HG02852 (cell line): ENCODE results near the gene HTR3C.
"Not testable (repeated sequence)": the region's sequence is repeated elsewhere in the genome, so short reads cannot be mapped to it uniquely, and the experiment has no call there.

Experiments
- ATAC-seq: cut with Tn5 transposase; IDR thresholded peaks from one replicate; pipeline ENCODE4 v1.9.1; 2021; ENCODE audit warnings: mild to moderate bottlenecking, moderate library complexity; ENCODE audit not compliant: unreplicated experiment

Gene HTR3C

GRCh38 chr3:184029443-184029842 lies 23.4 kb upstream of the HTR3C start:
- no peak for ATAC-seq

DNA sequence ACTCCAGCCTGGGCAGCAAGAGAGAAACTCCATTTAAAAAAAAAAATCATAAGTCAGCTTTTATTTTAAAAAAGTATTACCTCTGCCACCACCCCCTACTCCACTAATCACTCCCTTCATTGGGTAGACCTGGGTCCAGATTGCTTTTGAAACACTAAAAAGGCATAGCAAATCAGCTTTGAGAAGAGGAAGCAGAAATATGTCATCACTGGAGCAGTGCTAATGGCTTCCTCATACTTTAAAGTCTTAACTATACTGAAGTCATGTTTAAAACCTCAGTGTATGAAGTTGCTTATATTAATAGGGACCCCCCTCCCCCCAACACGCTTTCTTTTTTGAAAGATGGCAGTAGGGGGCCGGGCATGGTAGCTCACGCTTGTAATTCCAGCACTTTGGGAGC lies 22.3 kb upstream of the HTR3C start:
- no peak for ATAC-seq

DNA sequence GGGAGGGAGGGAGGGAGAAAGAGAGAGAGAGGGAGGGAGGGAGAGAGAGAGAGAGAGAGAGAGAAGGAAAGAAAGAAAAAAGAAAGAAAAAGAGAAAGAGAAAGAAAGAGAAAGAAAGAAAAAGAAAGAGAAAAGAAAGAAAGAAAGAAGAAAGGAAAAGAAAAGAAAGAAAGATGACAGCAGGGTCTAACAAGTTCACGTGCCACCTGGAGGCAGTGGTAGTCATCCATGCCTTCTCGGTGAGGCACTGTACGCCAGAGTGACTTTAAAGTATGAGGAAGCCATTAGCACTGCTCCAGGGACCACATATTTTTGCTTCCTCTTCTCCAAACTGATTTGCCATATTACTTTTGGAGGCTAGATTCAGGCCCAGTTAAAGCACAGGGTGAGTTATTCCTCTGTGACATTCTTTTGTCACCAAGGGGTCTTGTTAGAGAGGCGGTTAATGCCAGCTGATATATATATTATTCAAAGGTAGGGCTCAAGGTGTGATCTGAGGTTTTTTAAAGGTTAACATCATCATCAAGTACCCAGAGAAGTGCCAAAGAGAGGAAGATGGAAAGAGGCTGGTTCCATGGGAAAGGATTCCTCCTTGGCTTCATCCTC lies 21.6 kb upstream of the HTR3C start, which contains the start of gene HTR3D:
Gene HTR3D, plus strand, starts transcription at position 556 of the 606 bp plus-strand sequence. Its CDS starts 0 bp downstream, at position 556.
- no peak for ATAC-seq

- ATAC-seq, result no peak
Measured at GRCh38 chr3:184037816-184038215, 15.0 kb upstream of the HTR3C start.

GRCh38 chr3:184038307-184038706 lies 14.5 kb upstream of the HTR3C start:
- ATAC-seq, result not testable (repeated sequence)

DNA sequence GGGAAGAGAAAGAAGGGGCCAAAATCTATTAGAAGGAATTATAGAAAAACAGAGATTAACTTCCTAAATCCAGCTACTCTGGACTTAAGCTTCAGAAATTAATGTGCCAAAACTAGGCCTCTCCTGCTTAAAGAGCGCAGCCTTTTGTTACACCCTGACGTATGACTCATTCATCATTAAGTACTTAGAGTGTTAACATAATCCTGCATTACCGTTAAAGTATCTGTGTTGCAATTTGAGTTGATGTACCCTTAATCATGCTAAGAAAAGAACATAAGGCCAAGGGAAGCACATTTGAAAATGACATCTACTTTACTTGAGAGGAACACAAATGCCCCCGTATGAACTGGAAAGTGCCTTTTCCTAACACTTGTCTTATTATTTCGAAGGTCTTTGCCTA lies 13.4 kb upstream of the HTR3C start:
- no peak for ATAC-seq

DNA sequence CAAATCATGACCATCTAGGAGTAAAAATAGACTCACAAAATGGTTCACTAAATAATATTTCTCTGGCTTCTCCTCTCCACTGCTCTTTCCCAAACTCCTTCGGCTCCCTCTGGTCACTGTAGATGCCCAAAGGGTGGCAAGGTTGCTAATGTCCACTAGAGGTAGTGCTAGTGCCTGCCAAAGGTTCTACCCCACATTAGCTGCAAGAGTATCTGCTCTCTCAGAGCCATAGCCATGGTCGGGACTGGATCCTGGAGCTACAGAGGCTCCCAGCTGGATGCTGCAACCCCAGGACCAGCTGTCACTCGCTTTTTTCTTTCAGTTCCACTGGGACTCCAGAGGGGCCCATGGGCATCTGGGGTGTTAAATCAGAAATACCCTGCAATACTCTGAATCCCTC lies 12.8 kb upstream of the HTR3C start:
- ATAC-seq, result no peak

GRCh38 chr3:184042617-184043016 lies 10.2 kb upstream of the HTR3C start:
- no peak for ATAC-seq

GRCh38 chr3:184045995-184046394 lies 6.9 kb upstream of the HTR3C start:
- no peak for ATAC-seq

DNA sequence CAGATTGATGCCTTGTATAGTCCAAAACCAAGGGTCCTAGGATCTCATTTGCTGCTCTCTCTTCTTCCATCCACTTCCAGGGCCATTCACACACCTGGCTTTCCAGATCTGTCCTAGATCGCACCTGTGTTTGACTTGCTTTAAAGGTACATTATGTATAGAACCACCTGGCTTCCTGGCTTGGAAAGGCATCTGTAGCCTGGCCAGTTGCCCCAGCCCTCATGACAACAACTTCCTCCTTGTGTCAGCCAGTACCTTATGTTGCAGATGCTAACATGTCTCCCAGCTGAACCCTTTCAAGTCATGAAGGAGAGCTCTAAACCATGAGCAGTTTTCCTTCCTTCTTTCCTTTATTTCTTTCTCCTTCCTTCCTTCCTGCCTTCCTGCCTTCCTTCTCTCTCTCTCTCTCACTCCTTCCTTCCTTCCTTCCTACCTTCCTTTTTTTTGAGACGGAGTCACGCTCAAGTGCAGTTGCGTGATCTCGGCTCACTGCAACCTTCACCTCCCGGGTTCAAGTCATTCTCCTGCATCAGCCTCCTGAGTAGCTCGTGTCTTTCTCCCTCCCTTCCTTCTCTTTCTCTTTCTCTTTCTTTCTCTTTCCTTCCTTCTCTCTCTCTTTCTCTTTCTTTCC lies 2.5 kb upstream of the HTR3C start:
- ATAC-seq, result no peak

DNA sequence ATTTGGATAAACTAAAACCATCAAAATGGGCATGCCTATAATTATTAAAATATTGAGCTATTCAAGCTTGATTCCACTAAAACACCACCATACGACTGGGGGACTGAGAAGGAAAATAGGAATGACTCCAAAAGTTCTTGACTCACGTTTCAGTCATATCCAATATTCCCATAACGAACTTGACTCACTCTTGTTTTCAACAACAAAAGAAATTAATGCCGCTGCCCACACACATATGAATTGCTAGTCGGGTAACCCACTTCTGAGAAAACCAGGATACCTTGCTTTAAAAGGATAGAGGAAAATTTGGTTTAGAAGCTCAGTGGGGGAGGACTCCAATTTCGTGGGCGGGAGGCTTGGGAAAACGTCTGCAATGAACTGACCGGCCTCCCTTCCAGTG lies 5.2 kb downstream of the HTR3C start:
- no peak for ATAC-seq

DNA sequence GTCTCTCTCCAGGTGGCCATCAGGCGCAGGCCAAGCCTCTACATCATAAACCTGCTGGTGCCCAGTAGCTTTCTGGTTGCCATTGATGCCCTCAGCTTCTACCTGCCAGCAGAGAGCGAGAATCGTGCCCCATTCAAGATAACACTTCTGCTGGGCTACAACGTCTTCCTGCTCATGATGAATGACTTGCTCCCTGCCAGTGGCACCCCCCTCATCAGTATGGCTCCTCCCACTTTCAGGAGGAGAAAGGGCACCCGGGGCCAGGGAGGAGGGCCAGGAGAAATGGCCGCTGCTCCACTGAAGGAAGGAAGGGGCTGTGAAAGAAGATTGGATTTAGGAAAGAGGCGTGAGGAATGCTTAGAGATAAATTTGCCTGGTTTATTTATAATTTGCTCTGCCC lies 6.6 kb downstream of the HTR3C start:
- no peak for ATAC-seq

DNA sequence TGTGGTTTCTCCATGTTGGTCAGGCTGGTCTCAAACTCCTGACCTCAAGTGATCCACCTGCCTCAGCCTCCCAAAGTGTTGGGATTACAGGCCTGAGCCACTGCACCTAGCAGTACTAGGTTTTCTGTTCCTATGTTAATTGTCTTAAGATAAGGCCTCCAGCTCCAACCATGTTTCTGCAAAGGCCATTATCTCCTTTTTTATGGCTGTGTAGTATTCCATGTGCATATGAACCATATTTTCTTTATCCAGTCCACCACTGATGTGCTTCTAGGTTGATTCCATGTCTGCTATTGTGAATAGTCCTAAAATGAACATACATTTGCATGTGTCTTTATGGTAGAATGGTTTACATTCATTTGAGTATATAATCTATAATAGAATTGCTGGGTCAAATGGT lies 9.8 kb downstream of the HTR3C start:
- no peak for ATAC-seq

- ATAC-seq, result no peak
Measured at GRCh38 chr3:184066211-184066610, 13.4 kb downstream of the HTR3C start.

GRCh38 chr3:184067573-184068055 lies 14.8 kb downstream of the HTR3C start:
- ATAC-seq, result no peak

GRCh38 chr3:184068344-184068743 lies 15.5 kb downstream of the HTR3C start:
- ATAC-seq, result no peak

- ATAC-seq, result not testable (repeated sequence)
Measured at GRCh38 chr3:184071142-184071541, 18.3 kb downstream of the HTR3C start.

- ATAC-seq, result no peak
Measured at GRCh38 chr3:184073621-184074020, 20.8 kb downstream of the HTR3C start.

DNA sequence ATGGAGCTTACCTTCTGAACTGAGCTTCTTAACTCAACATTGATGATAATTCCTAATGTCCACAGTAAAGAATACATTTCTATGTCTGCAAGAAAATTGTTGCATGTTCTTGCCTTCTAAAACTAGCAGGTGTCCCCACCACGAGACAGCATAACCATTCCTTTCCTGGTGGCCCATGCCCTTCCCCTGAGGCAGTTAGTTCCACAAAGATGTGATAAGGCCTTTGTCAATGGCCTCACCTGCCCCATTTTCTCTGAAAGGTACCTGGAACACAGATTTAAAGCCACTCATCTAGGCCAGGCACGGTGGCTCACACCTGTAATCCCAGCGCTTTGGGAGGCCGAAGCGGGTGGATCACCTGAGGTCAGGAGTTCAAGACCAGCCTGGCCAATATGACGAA lies 23.1 kb downstream of the HTR3C start:
- ATAC-seq, result no peak

DNA sequence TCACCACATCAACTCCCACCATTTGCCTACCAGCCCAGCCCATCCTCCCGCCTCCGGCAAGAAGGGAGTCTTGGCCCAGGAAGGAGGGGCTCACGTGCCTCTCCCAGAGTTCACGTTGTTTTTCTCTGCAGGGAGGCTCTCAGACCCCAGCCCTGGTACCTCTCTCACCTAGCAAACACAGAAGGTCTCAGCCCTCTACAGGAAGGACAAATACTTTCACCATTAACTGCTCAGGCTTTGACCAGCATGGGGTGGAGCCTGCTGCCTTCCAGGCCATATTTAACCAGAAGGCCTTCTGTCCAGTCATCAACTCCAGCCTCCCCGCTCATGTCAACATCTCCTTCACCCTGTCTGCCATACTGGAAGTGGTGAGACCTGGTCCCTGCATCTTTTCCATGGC lies 25.0 kb downstream of the HTR3C start:
- ATAC-seq, result no peak

DNA sequence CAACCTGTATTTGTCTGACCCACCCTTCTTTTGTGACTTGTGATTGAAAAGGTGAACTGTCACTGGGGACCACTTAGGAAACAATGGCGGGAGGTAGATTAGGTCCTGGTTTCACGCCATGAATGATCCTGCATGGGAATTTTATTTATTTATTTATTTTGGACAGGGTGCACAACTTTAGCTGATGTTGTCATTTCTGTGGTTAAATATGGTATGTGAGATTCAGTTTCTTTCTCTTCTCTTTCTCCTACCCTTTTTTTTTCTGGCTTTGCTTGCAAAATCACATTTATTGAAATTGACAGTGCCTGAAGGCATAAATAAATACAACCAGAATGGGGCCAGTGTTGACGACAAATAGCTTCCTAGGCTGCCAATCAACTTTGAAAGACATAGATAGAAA lies 26.0 kb downstream of the HTR3C start:
- no peak for ATAC-seq

GRCh38 chr3:184081116-184081830 lies 28.4 kb downstream of the HTR3C start:
- no peak for ATAC-seq
